Vagina (tissue), 2 donors: ENCODE measurements around the gene HPSE. TPM values are rescaled to one million over a fixed set of nuclear protein-coding genes. Genes with fewer than 3 reads are reported as not detected.

Experiments used
- DNase-seq, 2 donors: peaks; one replicate each; pipeline ENCODE4 v3.0.0-alpha.2; 2017; ENCODE audit errors: extremely low spot score in 2 of 2
- H3K27ac ChIP-seq: fragments of 200-600 bp; sonication (generic); one replicate; pipeline ENCODE4 v1.5.1; 2019
- H3K27me3 ChIP-seq: fragments of 200-600 bp; sonication (generic); one replicate; pipeline ENCODE4 v1.5.1; 2019
- H3K36me3 ChIP-seq, 2 donors: fragments of 200-600 bp; sonication (generic); one replicate each; pipeline ENCODE4 v1.5.1; 2017 to 2019
- H3K4me1 ChIP-seq: fragments of 200-600 bp; sonication (generic); one replicate; pipeline ENCODE4 v1.5.1; 2019
- H3K4me3 ChIP-seq, 2 donors: fragments of 200-600 bp; sonication (generic); 1 replicate in 1 of 2; 2 replicates in 1 of 2; pipeline ENCODE4 v1.5.1; 2016 to 2019
- H3K9me3 ChIP-seq: fragments of 200-600 bp; sonication (generic); one replicate; pipeline ENCODE4 v1.5.1; 2019
- POLR2A ChIP-seq, 2 donors: fragments of 450-650 bp; IDR thresholded peaks; one replicate each; pipeline ENCODE4 v1.6.1; 2017; ENCODE audit warnings: antibody characterized with exemption in 2 of 2, mild to moderate bottlenecking in 2 of 2, moderate library complexity in 2 of 2
- POLR2AphosphoS5 ChIP-seq, 2 donors: sonication (generic); formaldehyde crosslinking; IDR thresholded peaks; one replicate each; pipeline ENCODE4 v1.9.0; 2017; ENCODE audit warnings: antibody characterized with exemption in 2 of 2, mild to moderate bottlenecking in 2 of 2, low read depth in 1 of 2; ENCODE audit not compliant: insufficient read depth in 1 of 2
- intact Hi-C: fragments of 100-400 bp; cut with DNase I; formaldehyde crosslinking; loops from one replicate; pipeline ENCODE4 v1.15.1; 2023
- total RNA-seq: library from RNA; depleted of rRNA; stranded (reverse); fragments of >200 nt; gene quantifications from one replicate; pipeline ENCODE4 v1.2.3, GENCODE V29; 2016
- TF ChIP-seq, protein P1 (sequence below), 3 experiments: fragments of 450-650 bp in 2 of 3; fragments of 200-600 bp in 1 of 3; sonication (generic) in 1 of 3; IDR thresholded peaks; one replicate each; pipeline ENCODE4 v1.5.1; 2017 to 2019; ENCODE audit warnings: antibody characterized with exemption in 3 of 3, mild to moderate bottlenecking in 2 of 3, moderate library complexity in 2 of 3

HPSE gene
- total RNA-seq, 1 donor from 2014 or later = 1.7 TPM

DNA sequence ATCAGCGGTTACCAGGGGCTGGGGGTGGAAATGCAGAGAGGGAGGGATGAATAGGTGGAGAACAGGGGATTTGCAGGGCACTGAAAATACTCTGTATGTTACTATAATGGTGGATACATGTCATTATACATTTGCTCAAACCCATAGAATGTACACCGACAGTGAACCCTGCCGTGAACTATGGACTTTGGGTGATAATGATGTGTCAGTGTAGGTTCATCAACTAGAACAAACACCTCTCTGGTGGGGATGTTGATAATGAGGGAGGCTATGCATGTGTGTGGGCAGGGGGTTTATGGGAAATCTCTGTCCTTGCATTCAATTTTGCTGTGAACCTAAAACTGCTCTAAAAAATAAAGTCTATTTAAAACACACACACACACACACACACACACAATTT is 11.5 kb downstream of the HPSE start:
- Histone ChIP-seq H3K36me3 (no peaks in the 10 kb centered on the region), H3K9me3 (no peaks in the 10 kb centered on the region), H3K4me1 (no peaks in the 10 kb centered on the region), H3K27ac (no peak overlapping the region), H3K27me3 (no peaks in the 10 kb centered on the region), H3K4me3 (no peak overlapping the region)
- no peak for DNase-seq
- intact Hi-C loops = no loop called here
- no peak for TF ChIP-seq POLR2AphosphoS5 (IDR thresholded peaks at IDR 0.05; ENCODE audit: insufficient read depth in 1 of 2, low read depth in 1 of 2)
- no peak for TF ChIP-seq POLR2A (IDR thresholded peaks at IDR 0.05)
- TF ChIP-seq, protein P1, sequence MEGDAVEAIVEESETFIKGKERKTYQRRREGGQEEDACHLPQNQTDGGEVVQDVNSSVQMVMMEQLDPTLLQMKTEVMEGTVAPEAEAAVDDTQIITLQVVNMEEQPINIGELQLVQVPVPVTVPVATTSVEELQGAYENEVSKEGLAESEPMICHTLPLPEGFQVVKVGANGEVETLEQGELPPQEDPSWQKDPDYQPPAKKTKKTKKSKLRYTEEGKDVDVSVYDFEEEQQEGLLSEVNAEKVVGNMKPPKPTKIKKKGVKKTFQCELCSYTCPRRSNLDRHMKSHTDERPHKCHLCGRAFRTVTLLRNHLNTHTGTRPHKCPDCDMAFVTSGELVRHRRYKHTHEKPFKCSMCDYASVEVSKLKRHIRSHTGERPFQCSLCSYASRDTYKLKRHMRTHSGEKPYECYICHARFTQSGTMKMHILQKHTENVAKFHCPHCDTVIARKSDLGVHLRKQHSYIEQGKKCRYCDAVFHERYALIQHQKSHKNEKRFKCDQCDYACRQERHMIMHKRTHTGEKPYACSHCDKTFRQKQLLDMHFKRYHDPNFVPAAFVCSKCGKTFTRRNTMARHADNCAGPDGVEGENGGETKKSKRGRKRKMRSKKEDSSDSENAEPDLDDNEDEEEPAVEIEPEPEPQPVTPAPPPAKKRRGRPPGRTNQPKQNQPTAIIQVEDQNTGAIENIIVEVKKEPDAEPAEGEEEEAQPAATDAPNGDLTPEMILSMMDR (IDR thresholded peaks at IDR 0.05) = no peak

DNA sequence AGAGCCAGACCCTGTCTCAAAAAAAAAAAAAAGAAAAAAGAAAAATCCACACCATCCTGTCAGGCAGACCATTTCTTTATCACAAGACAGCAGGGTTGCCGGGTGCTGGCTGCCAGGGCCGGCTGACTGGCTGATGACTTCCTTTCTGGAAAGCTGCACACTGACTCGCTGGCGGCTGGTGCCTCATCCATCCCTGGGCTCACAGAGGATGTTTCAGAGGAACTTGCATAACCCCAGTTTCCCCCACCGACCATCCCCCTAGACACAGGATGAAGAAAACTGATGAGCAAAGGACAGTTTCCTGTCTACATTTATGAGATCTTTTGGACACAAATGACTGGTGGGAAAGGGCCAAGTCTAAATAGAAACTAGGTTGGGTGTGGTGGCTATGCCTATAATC is 14.1 kb downstream of the HPSE start:
- no peak for DNase-seq
- H3K27ac ChIP-seq = no peak overlapping the region
- no peak overlapping the region for H3K4me3 ChIP-seq
- H3K9me3 ChIP-seq = no peaks in the 10 kb centered on the region
- no peaks in the 10 kb centered on the region for H3K27me3 ChIP-seq
- H3K4me1 ChIP-seq = no peaks in the 10 kb centered on the region
- intact Hi-C loops = no loop called here
- no peaks in the 10 kb centered on the region for H3K36me3 ChIP-seq
- TF ChIP-seq, protein P1 (IDR thresholded peaks at IDR 0.05) = no peak
- no peak for TF ChIP-seq POLR2AphosphoS5 (IDR thresholded peaks at IDR 0.05; ENCODE audit: insufficient read depth in 1 of 2, low read depth in 1 of 2)
- TF ChIP-seq POLR2A (IDR thresholded peaks at IDR 0.05) = no peak

DNA sequence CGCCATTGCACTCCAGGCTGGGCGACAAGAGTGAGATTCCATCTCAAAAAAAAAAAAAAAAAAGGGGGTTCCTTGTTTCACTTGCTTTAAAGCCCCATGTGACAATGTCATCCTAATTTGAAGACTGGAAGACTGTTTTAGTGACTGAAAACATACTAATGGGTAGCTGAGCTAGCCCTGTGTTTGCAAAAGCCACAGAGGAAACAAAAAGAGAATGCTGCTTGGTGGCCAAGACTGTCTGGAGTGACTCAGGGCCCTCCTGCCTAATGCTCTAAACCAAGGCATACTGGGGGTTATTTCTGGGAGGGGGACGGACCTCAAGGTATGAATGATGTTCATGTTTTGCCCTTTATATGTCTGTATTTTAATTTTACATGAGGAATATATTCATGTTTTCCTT is 16.0 kb downstream of the HPSE start:
- Histone ChIP-seq H3K4me1 (no peaks in the 10 kb centered on the region), H3K36me3 (no peaks in the 10 kb centered on the region), H3K27ac (no peak overlapping the region), H3K4me3 (no peak overlapping the region), H3K9me3 (no peaks in the 10 kb centered on the region), H3K27me3 (no peaks in the 10 kb centered on the region)
- no peak for DNase-seq
- TF ChIP-seq, protein P1 (IDR thresholded peaks at IDR 0.05) = no peak
- TF ChIP-seq POLR2A (IDR thresholded peaks at IDR 0.05) = no peak
- TF ChIP-seq POLR2AphosphoS5 (IDR thresholded peaks at IDR 0.05; ENCODE audit: insufficient read depth in 1 of 2, low read depth in 1 of 2) = no peak
- intact Hi-C loops = no loop called here

DNA sequence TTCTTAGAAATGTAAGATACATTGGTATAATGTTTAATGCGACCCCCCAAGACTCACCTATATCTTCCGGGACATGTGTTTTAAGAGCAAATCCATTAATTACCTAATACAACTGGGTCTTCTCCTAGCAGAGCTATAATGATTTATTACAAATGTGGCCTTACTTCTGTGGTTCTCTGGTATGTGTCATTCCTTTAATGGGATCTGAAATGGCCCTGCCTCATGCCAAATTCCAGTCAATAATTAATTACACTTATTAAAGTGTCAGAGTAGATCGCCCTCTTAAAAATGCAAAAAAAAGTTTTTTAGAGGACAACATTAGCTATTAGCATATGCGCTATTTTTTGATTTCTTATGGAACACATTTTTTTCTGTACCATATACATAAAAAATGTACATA is 17.0 kb downstream of the HPSE start:
- Histone ChIP-seq H3K4me3 (no peak overlapping the region), H3K27me3 (no peaks in the 10 kb centered on the region), H3K4me1 (no peaks in the 10 kb centered on the region), H3K27ac (no peak overlapping the region), H3K9me3 (no peaks in the 10 kb centered on the region), H3K36me3 (no peaks in the 10 kb centered on the region)
- intact Hi-C loops = no loop called here
- no peak for DNase-seq
- no peak for TF ChIP-seq POLR2AphosphoS5 (IDR thresholded peaks at IDR 0.05; ENCODE audit: insufficient read depth in 1 of 2, low read depth in 1 of 2)
- TF ChIP-seq, protein P1 (IDR thresholded peaks at IDR 0.05) = no peak

DNA sequence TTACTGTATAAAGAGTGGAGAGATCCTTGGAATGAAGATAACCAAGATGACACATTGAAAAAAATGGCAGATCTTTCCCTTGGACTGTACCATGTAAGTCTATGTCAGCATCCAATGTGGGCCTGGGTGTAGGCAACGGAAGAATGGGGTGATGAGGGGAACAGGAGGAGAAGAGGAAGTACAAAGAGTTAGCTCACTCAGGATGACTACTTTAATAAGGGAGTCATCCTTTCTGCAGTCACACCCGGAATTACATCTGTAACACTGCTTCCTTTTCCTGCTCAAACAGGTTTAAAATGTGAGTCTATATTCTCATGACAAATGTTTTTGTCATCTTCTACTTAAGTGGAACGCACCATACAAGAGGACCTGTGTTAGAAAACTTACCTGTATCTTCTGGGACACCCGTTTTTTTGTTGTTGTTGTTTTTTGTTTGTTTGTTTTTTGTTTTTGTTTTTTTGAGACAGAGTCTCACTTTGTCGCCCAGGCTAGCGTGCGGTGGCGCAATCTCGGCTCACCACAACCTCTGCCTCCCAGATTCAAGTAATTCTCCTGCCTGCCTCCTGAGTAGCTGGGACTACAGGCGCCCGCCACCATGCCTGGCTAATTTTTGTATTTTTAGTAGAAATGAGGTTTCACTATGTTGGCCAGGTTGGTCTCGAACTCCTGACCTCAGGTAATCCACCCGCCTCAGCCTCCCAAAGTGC is 18.0 kb downstream of the HPSE start:
- intact Hi-C loops = no loop called here

More for the DNA sequence above, 18.0 kb downstream of the HPSE start:
- no peak overlapping the region for H3K4me3 ChIP-seq
- no peaks in the 10 kb centered on the region for H3K9me3 ChIP-seq
- no peaks in the 10 kb centered on the region for H3K27me3 ChIP-seq
- no peak overlapping the region for H3K27ac ChIP-seq
- no peak for DNase-seq
- no peaks in the 10 kb centered on the region for H3K36me3 ChIP-seq
- TF ChIP-seq POLR2AphosphoS5 (IDR thresholded peaks at IDR 0.05; ENCODE audit: insufficient read depth in 1 of 2, low read depth in 1 of 2) = peak in 1 of 2 donors; percentile 61
- no peak for TF ChIP-seq POLR2A (IDR thresholded peaks at IDR 0.05)
- TF ChIP-seq, protein P1 (IDR thresholded peaks at IDR 0.05) = no peak
- H3K4me1 ChIP-seq = no peaks in the 10 kb centered on the region
